GM23338 (cell line): Measurements from ENCODE around the gene TRAPPC2.

ENCODE experiments used
- CREB1 ChIP-seq: fragments of 250-450 bp; sonication (Bioruptor Pico); IDR thresholded peaks from 2 replicates; pipeline ENCODE4 v1.5.0; 2020; ENCODE audit warnings: low read depth, mild to moderate bottlenecking, moderate library complexity
- CTCF ChIP-seq, 2 experiments: fragments of 200-600 bp in 1 of 2; sonication (generic) in 1 of 2; conservative IDR thresholded peaks; 2 replicates each; pipeline versions ENCODE4 v1.5.1 to v1.6.1; 2016 to 2017; ENCODE audit warnings: antibody characterized with exemption in 2 of 2, low read depth in 2 of 2, mild to moderate bottlenecking in 2 of 2, moderate library complexity in 1 of 2
- ETS1 ChIP-seq: IDR thresholded peaks from 2 replicates; pipeline ENCODE4 v1.6.1; 2016; ENCODE audit warnings: antibody characterized with exemption
- EZH2 ChIP-seq: fragments of 200-600 bp; sonication (generic); IDR thresholded peaks from one replicate; pipeline ENCODE4 v1.8.0; 2017; ENCODE audit warnings: antibody characterized with exemption, mild to moderate bottlenecking, low read depth; ENCODE audit not compliant: unreplicated experiment
- JUNB ChIP-seq: IDR thresholded peaks from one replicate; pipeline ENCODE4 v1.6.1; 2016; ENCODE audit warnings: antibody characterized with exemption; ENCODE audit not compliant: unreplicated experiment
- POLR2AphosphoS5 ChIP-seq: IDR thresholded peaks from 2 replicates; pipeline ENCODE4 v1.6.1; 2016; ENCODE audit warnings: antibody characterized with exemption, low read depth
- REST ChIP-seq: IDR thresholded peaks from one replicate; pipeline ENCODE4 v1.6.1; 2018; ENCODE audit warnings: antibody characterized with exemption; ENCODE audit not compliant: unreplicated experiment
- ZNF114 ChIP-seq: fragments of 250-450 bp; sonication (Bioruptor Pico); IDR thresholded peaks from 2 replicates; pipeline ENCODE4 v1.5.0; 2020; ENCODE audit warnings: mild to moderate bottlenecking, moderate library complexity
- ZNF331 ChIP-seq: fragments of 250-450 bp; sonication (Bioruptor Pico); IDR thresholded peaks from 2 replicates; pipeline ENCODE4 v1.5.0; 2020; ENCODE audit warnings: low read depth, mild to moderate bottlenecking, moderate library complexity

- TF ChIP-seq CTCF (conservative IDR thresholded peaks at IDR 0.05; ENCODE audit: low read depth in 2 of 2) (no peak), ZNF114 (CRISPR knock-in tag) (no peak), REST (no peak), JUNB (no peak), POLR2AphosphoS5 (no peak), CREB1 (CRISPR knock-in tag) (no peak), ETS1 (no peak), ZNF331 (CRISPR knock-in tag) (no peak), EZH2 (no peak)
Measured at GRCh38 chrX:13761606-13762414, 27.4 kb upstream of the TRAPPC2 start.
